ENCODE data around the gene RPL7L1.
A peak's percentile ranks its signal among the peaks of the same experiment; 100 is the strongest.
"Not testable (repeated sequence)": the region's sequence is repeated elsewhere in the genome, so short reads cannot be mapped to it uniquely, and the experiment has no call there.

RPL7L1 gene

DNA sequence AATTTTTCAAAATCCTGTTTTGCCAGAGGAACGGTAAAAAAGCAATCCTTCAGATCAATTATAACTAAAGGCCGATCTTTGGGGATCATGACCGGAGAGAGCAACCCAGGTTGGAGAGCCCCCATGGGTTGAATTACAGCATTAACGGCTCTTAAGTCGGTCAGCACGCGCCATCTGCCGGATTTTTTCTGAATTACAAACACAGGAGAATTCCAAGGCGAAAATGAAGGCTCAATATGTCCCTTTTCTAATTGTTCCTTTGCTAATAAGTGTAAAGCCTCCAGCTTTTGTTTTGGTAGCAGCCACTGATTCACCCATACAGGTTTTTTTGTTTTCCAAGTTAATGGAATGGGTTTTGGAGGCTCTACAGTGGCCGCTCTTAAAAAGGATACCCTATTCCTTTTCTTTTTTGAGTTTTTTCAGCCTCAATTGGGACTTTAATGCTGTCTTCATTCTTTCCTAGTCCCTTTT, 19.5 kb downstream of the RPL7L1 start:
- Mint-ChIP-seq H3K27me3 (ENCODE audit: low read depth) (no peaks in the 10 kb centered on the region), H3K27ac (peak overlapping the region; percentile 89 to 93 (median 90)), H3K9me3 (no peaks in the 10 kb centered on the region), H3K4me1 (peaks cover 71% of the 10 kb centered on the region), H3K36me3 (ENCODE audit: low read depth) (no peaks in the 10 kb centered on the region), H3K4me3 (peak overlapping the region in 2 of 3 experiments; percentile 13 to 54)
- TF ChIP-seq, protein P1, sequence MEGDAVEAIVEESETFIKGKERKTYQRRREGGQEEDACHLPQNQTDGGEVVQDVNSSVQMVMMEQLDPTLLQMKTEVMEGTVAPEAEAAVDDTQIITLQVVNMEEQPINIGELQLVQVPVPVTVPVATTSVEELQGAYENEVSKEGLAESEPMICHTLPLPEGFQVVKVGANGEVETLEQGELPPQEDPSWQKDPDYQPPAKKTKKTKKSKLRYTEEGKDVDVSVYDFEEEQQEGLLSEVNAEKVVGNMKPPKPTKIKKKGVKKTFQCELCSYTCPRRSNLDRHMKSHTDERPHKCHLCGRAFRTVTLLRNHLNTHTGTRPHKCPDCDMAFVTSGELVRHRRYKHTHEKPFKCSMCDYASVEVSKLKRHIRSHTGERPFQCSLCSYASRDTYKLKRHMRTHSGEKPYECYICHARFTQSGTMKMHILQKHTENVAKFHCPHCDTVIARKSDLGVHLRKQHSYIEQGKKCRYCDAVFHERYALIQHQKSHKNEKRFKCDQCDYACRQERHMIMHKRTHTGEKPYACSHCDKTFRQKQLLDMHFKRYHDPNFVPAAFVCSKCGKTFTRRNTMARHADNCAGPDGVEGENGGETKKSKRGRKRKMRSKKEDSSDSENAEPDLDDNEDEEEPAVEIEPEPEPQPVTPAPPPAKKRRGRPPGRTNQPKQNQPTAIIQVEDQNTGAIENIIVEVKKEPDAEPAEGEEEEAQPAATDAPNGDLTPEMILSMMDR (IDR thresholded peaks at IDR 0.05; ENCODE audit: unreplicated experiment in 3 of 3) = peak; percentile 77 to 80 (median 78)

DNA sequence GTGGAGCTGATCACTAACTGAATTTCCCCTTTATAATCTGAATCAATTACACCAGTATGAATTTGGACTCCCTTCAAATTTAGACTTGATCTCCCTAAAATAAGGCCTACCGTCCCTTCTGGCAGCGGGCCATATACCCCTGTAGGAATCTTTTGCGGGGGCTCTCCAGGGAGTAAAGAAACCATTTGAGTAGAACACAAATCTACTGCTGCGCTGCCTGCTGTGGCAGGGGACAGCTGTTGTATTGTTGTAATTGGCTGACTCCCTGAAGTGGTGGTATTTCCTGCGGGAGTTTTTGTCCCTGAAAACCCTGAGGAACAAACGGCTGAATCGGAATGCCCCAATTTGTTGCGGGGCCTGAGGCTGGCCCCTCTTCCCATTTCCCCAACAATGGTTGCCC, 20.5 kb downstream of the RPL7L1 start:
- Mint-ChIP-seq H3K27ac (peak overlapping the region; percentile 89 to 93 (median 90)), H3K27me3 (ENCODE audit: low read depth) (no peaks in the 10 kb centered on the region), H3K4me3 (peak overlapping the region; percentile 14 to 69 (median 59)), H3K36me3 (ENCODE audit: low read depth) (no peaks in the 10 kb centered on the region), H3K4me1 (peaks cover 72% of the 10 kb centered on the region), H3K9me3 (no peaks in the 10 kb centered on the region)
- TF ChIP-seq, protein P1 (IDR thresholded peaks at IDR 0.05; ENCODE audit: unreplicated experiment in 3 of 3) = no peak

DNA sequence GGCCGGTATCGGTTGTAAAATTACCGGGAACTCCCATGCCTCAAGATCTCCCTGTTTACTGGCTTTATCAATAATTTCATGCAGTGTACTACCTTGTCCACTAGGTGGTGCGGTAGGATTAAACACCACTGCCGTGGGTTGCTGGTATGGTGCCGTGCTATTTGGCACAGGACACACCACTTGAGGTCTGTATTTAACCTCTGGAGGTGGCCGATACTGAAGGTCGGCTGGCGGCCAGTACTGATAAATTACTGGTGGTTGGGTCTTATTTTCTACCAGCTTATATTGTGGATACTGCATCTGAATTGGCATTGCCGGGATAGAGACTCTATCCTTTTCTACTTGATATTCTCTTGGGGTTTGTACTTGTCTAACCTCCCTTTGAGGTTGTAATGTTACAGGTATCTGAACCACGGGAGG, 22.1 kb downstream of the RPL7L1 start:
- Mint-ChIP-seq H3K36me3 (ENCODE audit: low read depth) (no peaks in the 10 kb centered on the region), H3K4me1 (peaks cover 79% of the 10 kb centered on the region), H3K27me3 (ENCODE audit: low read depth) (peaks cover 3% of the 10 kb centered on the region), H3K9me3 (no peaks in the 10 kb centered on the region), H3K27ac (peak overlapping the region; percentile 44 to 97 (median 90)), H3K4me3 (peak overlapping the region; percentile 7 to 31 (median 19))
- TF ChIP-seq, protein P1 (IDR thresholded peaks at IDR 0.05; ENCODE audit: unreplicated experiment in 3 of 3) = peak; percentile 77 to 86 (median 84)

DNA sequence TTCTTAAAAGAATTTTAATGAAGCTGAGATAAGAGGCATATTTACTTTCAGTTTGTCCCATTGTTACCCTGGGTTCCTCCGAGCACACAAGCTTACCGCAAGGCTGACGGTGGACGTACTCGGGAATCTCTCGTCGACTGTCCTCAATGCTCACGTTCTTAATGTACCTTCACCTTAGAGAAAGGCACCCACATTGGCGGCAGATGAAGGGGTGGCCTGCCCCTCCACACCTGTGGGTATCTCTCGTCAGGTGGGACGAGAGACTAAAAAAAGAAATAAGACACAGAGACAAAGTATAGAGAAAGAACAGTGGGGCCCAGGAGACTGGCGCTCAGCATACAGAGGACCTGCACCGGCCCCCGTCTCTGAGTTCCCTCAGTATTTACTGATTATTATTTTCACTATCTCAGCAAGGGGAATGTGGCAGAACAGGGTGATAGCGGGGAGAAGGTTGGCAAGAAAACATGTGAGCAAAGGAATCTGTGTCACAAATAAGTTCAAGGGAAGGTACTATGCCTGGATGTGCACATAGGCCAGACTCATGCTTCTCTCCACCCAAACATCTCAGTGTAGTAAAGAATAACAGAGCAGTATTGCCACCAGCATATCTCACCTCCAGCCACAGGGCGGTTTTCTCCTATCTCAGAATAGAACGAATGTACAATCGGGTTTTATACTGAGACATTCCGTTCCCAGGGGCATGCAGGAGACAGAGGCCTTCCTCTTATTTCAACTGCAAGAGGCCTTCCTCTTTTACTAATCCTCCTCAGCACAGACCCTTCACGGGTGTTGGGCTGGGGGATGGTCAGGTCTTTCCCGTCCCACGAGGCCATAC, 23.2 kb downstream of the RPL7L1 start:
- not testable (repeated sequence) for H3K27me3 Mint-ChIP-seq (ENCODE audit: low read depth); H3K9me3 Mint-ChIP-seq; H3K36me3 Mint-ChIP-seq (ENCODE audit: low read depth)
- Mint-ChIP-seq H3K4me3 (peak overlapping the region in 2 of 3 experiments; percentile 9 to 31), H3K27ac (peak overlapping the region; percentile 90 to 97 (median 92)), H3K4me1 (peaks cover 78% of the 10 kb centered on the region)

DNA sequence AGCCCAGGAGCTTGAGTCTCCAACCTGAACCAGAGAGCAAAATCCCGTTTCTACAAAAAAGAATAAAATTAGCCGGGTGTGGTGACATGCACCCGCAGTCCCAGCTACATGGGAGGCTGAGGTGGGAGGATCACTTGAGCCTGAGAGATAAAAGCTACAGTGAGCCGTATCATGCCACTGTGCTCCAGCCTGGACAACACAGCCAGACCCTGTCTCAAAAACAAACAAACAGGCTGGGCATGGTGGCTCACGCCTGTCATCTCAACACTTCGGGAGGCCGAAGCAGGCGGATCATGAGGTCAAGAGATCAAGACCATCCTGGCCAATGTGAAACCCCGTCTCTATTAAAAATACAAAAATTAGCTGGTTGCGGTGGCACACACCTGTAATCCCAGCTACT, 25.1 kb downstream of the RPL7L1 start:
- H3K27ac Mint-ChIP-seq = peak overlapping the region in 2 of 3 experiments; percentile 90 to 92
- peaks cover 3% of the 10 kb centered on the region for H3K27me3 Mint-ChIP-seq (ENCODE audit: low read depth)
- TF ChIP-seq, protein P1 (IDR thresholded peaks at IDR 0.05; ENCODE audit: unreplicated experiment in 3 of 3) = no peak
- H3K4me1 Mint-ChIP-seq = peaks cover 67% of the 10 kb centered on the region
- H3K36me3 Mint-ChIP-seq (ENCODE audit: low read depth) = no peaks in the 10 kb centered on the region
- H3K4me3 Mint-ChIP-seq = no peak overlapping the region
- H3K9me3 Mint-ChIP-seq = no peaks in the 10 kb centered on the region

DNA sequence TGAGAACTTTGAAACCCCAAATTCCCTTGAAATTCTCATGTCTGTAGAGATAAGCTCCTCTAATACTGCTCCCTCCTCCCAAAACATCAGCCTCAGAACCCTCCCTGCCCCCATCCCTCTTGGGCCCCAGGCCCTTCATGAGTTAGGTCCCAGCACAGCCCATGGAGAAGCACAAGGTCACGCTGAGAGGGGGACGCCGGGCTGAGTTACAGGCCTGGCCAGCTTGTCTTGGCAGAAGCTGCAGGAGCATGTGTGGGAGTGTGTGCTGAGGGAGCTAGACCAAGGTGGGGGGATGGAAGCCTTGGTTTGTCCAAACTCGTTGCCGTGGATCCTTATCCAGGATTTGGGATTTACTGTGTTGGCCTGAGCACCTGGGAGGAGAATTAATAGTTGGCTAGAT, 27.9 kb downstream of the RPL7L1 start:
- no peaks in the 10 kb centered on the region for H3K9me3 Mint-ChIP-seq
- no peak overlapping the region for H3K4me3 Mint-ChIP-seq
- peak overlapping the region; percentile 82 to 94 (median 90) for H3K27ac Mint-ChIP-seq
- no peaks in the 10 kb centered on the region for H3K36me3 Mint-ChIP-seq (ENCODE audit: low read depth)
- peaks cover 7% of the 10 kb centered on the region for H3K27me3 Mint-ChIP-seq (ENCODE audit: low read depth)
- H3K4me1 Mint-ChIP-seq = peaks cover 45% of the 10 kb centered on the region
- TF ChIP-seq, protein P1 (IDR thresholded peaks at IDR 0.05; ENCODE audit: unreplicated experiment in 3 of 3) = no peak
